A673 (cell line): Measurements from ENCODE around the gene KLHL30. TPM values are rescaled to one million over a fixed set of nuclear protein-coding genes. Genes with fewer than 3 reads are reported as not detected.

Experiments
- BruUV-seq: library from RNA; stranded (reverse); fragments of 400-500 nt; replicated peaks from 2 replicates; lab custom pipeline; 2021; lab: Mats Ljungman, UMichigan
- CTCF ChIA-PET: fragments of 300-600 bp; sonication (Branson Sonifier 250); formaldehyde crosslinking; loops from one replicate; lab custom pipeline; 2022; ENCODE audit warnings: antibody characterized with exemption; lab: Charles Lee
- POLR2A ChIA-PET: fragments of 300-600 bp; sonication (Branson Sonifier 250); formaldehyde crosslinking; loops from one replicate; lab custom pipeline; 2022; ENCODE audit warnings: antibody characterized with exemption; ENCODE audit not compliant: low non-redundant PET; lab: Charles Lee
- DNase-seq: peaks from one replicate; pipeline ENCODE4 v3.0.0-alpha.2; 2015; ENCODE audit warnings: low spot score
- H3K27ac ChIP-seq: fragments of 200-600 bp; sonication (generic); 2 replicates; pipeline ENCODE4 v1.5.1; 2016; ENCODE audit warnings: mixed run types, low read depth, mild to moderate bottlenecking, mixed read lengths, antibody characterized with exemption, low read length; ENCODE audit not compliant: poor library complexity, severe bottlenecking
- H3K27me3 ChIP-seq: fragments of 200-600 bp; sonication (generic); replicated peaks from 2 replicates; pipeline ENCODE4 v1.6.1; 2017; ENCODE audit warnings: mixed run types, low read depth, mild to moderate bottlenecking, mixed read lengths, antibody characterized with exemption, low read length; ENCODE audit not compliant: insufficient read depth, poor library complexity
- H3K36me3 ChIP-seq: fragments of 200-600 bp; sonication (generic); 2 replicates; pipeline ENCODE4 v1.6.1; 2016; ENCODE audit warnings: mixed run types, mild to moderate bottlenecking, mixed read lengths, antibody characterized with exemption, low read length; ENCODE audit not compliant: insufficient read depth, poor library complexity, severe bottlenecking
- H3K4me1 ChIP-seq: fragments of 200-600 bp; sonication (generic); 2 replicates; pipeline ENCODE4 v1.6.1; 2017; ENCODE audit warnings: mixed run types, mild to moderate bottlenecking, mixed read lengths, antibody characterized with exemption, low read length; ENCODE audit not compliant: insufficient read depth, poor library complexity, severe bottlenecking
- H3K4me3 ChIP-seq: fragments of 200-600 bp; sonication (generic); 2 replicates; pipeline ENCODE4 v1.5.1; 2016; ENCODE audit warnings: low read depth, mixed run types, mild to moderate bottlenecking, mixed read lengths, low read length; ENCODE audit not compliant: poor library complexity, severe bottlenecking
- H3K9me3 ChIP-seq: fragments of 200-600 bp; sonication (generic); 2 replicates; pipeline ENCODE4 v1.6.1; 2016; ENCODE audit warnings: mixed run types, low read depth, mild to moderate bottlenecking, mixed read lengths, antibody characterized with exemption, low read length; ENCODE audit not compliant: poor library complexity, severe bottlenecking
- EZH2 ChIP-seq: fragments of 200-600 bp; sonication (generic); IDR thresholded peaks from 2 replicates; pipeline ENCODE4 v1.6.1; 2017; ENCODE audit warnings: borderline replicate concordance, low read depth, mild to moderate bottlenecking, mixed read lengths, antibody characterized with exemption, low read length; ENCODE audit not compliant: poor library complexity, severe bottlenecking
- intact Hi-C: fragments of 100-400 bp; cut with micrococcal nuclease; formaldehyde crosslinking; loops from one replicate; pipeline ENCODE4 v1.10.0; 2022; ENCODE audit not compliant: unreplicated experiment
- total RNA-seq: library from RNA; stranded (reverse); gene quantifications from 2 replicates; pipeline ENCODE4 v1.2.3, GENCODE V29; 2021
- TF ChIP-seq, protein P1 (sequence below): fragments of 300-800, 200-600 bp; sonication (generic); conservative IDR thresholded peaks from 2 replicates; pipeline ENCODE4 v1.5.1; 2017; ENCODE audit warnings: low read depth, mild to moderate bottlenecking, antibody characterized with exemption, low read length, moderate library complexity, mixed read lengths

KLHL30 gene
- total RNA-seq, 1 experiment from 2014 or later = not detected

DNA sequence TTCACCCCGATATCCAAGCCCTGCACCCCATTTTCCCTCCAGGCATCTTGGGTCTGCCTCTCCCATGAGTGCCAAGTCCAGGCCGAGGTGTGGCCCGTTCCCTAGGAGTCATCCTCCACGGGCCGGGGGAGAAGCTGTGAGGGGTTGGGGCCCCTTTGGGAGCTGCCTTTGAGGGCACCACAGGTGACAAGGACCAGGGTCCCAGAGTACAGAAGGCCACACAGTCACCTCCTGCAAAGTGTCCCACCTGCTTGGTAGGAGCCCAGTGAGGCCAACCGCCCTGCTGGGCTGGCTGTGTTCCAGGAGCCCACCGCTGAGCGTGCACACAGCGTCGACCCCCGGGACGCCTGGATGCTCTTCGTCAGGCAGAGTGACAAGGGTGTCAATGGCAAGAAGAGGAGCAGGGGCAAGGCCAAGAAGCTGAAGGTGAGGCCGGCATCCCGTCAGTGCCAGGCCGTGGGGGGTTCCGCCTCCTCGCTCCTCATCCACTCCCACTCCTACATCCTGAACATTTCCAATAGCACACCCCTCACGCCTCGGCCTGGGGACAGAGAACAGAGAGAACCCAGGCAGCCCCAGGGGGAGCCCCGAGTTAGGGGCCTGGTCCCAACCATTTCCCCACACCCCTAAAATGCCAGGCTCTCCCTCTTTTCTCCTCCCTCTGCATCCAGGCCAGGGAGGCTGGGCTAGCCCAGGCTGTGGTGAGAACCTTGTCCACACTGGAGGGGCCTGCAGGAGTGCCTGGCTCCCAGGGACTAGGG, 23.0 kb downstream of the KLHL30 start:
- ChIA-PET CTCF (no interaction called here), POLR2A (no interaction called here)
- Histone ChIP-seq H3K9me3 (no peaks in the 10 kb centered on the region), H3K27me3 (peaks cover 6% of the 10 kb centered on the region), H3K4me3 (no peak overlapping the region), H3K27ac (no peak overlapping the region), H3K4me1 (no peaks in the 10 kb centered on the region), H3K36me3 (no peaks in the 10 kb centered on the region)
- no TSS peak for BruUV-seq
- DNase-seq = no peak
- intact Hi-C loops = loop anchor here (5.0 kb wide), 1 partner anchor 101 kb away; no protein-coding TSS in a partner anchor
- TF ChIP-seq, protein P1, sequence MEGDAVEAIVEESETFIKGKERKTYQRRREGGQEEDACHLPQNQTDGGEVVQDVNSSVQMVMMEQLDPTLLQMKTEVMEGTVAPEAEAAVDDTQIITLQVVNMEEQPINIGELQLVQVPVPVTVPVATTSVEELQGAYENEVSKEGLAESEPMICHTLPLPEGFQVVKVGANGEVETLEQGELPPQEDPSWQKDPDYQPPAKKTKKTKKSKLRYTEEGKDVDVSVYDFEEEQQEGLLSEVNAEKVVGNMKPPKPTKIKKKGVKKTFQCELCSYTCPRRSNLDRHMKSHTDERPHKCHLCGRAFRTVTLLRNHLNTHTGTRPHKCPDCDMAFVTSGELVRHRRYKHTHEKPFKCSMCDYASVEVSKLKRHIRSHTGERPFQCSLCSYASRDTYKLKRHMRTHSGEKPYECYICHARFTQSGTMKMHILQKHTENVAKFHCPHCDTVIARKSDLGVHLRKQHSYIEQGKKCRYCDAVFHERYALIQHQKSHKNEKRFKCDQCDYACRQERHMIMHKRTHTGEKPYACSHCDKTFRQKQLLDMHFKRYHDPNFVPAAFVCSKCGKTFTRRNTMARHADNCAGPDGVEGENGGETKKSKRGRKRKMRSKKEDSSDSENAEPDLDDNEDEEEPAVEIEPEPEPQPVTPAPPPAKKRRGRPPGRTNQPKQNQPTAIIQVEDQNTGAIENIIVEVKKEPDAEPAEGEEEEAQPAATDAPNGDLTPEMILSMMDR = no peak
- TF ChIP-seq EZH2 = no peak

DNA sequence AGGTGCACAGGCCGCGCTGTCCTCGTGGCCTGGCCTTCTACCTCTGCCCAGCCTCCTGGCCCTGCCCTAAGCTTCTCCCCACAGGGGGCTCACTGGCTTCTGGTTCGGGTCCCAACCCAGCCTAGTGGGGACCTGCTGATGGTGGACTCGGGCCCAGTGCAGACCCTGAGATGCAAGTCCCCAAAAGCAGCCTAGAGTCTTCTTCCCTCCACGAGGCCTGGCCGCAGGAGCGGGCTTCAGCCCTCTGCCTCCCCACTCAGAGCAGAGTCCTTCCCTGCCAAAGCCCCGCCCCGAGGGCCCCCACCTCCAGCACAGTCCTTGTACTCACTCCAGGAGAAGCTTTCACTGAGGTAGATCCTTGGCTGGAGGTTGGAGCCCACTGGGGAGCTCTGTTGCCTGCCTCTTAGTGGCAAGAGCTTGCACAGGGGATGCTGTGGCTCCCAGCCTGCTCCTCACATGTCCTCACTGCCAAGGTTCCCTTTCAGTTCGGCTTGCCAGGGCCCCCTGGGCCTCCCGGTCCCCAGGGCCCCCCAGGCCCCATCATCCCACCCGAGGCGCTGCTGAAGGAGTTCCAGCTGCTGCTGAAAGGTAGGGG, 23.9 kb downstream of the KLHL30 start:
- no peaks in the 10 kb centered on the region for H3K9me3 ChIP-seq
- DNase-seq = no peak
- intact Hi-C loops = loop anchor here (5.0 kb wide), 1 partner anchor 100 kb away; no protein-coding TSS in a partner anchor
- TF ChIP-seq EZH2 = no peak
- TF ChIP-seq, protein P1 = no peak
- ChIA-PET CTCF (no interaction called here), POLR2A (no interaction called here)
- H3K36me3 ChIP-seq = no peaks in the 10 kb centered on the region
- H3K27me3 ChIP-seq = peaks cover 6% of the 10 kb centered on the region
- no peak overlapping the region for H3K27ac ChIP-seq
- H3K4me1 ChIP-seq = no peaks in the 10 kb centered on the region
- no TSS peak for BruUV-seq
- H3K4me3 ChIP-seq = no peak overlapping the region

DNA sequence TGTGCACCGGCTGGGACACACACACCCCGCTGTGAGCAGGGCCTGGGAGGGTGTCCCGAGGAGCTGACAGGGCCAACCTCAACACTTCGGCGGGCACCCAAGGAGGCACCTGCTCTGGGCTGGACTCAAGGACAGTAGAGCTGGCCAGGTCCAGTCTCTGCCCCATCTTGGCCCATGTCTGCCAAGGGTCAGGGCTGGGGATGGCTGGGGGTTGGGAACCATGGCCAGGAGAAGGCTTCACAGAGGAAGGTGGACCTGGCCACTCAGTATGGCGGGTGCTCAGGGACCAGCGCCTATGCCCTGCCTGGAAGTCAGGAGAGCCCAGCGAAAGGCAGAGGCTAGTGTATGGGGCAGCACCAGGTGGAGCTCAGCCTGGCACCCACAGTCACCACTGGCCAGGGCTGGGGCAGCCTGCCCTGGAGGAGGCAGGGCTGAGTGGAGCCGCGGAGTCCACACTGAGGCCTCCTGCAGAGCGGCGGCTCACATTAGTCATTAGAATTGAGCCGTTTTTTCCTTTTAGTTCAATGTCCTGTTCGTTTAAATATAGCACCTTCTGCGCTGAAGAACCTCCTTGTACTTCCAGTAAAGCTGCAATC, 24.5 kb downstream of the KLHL30 start:
- no peak for DNase-seq
- CTCF ChIA-PET = no interaction called here
- peaks cover 6% of the 10 kb centered on the region for H3K27me3 ChIP-seq
- TF ChIP-seq, protein P1 = no peak
- TF ChIP-seq EZH2 = no peak
- intact Hi-C loops = loop anchor here (5.0 kb wide), 1 partner anchor 99 kb away; no protein-coding TSS in a partner anchor
- POLR2A ChIA-PET = no interaction called here
- no TSS peak for BruUV-seq
- no peak overlapping the region for H3K27ac ChIP-seq
- no peaks in the 10 kb centered on the region for H3K36me3 ChIP-seq
- H3K4me1 ChIP-seq = no peaks in the 10 kb centered on the region
- H3K4me3 ChIP-seq = no peak overlapping the region
- H3K9me3 ChIP-seq = no peaks in the 10 kb centered on the region
